ENCODE measurements around the gene SORCS2. TPM values are rescaled to one million over a fixed set of nuclear protein-coding genes. Genes with fewer than 3 reads are reported as not detected.

Gene SORCS2
- total and polyA plus RNA-seq, 2 of the 13 experiments (the other 11 are each of a cell fraction or from before 2014, with no cell fraction given), result 0.82 to 1.0 TPM

DNA sequence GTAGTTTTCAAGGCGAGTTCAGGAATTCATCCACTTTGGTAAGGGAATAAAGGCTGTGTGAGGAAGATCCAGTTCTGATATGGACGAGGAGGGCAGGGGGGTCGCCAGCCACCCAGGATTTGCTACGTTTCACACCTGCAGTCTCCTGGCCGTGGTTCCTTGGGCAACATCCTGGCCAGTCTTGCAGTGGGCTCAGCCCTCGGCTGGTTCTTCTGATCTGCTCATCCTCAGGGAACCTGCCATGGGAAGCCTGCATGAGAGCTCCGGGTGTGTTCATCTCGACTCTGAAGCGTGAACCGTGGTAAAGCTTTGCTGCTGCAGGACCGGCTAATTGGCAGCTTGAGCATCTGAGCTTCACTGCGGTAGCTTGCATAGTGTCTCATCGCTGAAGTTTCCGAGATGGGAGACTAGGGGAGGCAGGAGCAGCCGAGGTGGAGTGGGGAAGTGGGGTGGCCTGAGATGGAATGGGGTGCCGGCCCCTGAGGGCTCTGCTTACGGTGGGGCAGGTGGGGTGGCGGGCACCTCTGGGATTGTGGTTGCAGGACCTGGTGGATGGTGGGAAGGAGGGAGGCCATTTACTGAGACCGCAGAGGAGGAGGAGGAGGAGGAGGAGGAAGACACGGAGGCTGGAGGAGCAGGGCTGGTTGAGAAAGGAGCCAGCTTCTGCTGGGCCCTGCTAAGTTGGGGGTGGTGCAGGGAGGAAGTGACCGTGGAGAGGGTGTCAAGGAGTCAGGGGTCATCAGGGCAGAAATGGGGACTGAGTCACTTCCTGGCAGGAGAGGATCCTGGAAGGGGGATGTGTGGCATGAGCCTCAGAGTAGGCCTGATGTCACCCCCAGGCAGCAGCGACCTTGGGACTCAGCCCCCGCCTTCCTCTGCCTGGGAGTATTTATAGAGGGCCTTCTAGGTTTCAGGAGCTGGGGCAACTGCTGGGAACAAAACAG, 455.5 kb downstream of the SORCS2 start:
- Histone ChIP-seq H3K9me3 (ENCODE audit: low read length) (no peaks in the 10 kb centered on the region), H3K27me3 (ENCODE audit: control insufficient read depth in 1 of 2, insufficient read depth in 2 of 2, low read length in 2 of 2) (no peaks in the 10 kb centered on the region), H3K4me2 (ENCODE audit: low read depth, low read length) (peak overlapping the region; percentile 30; the same call in 1 of the 2 replicates), H3K36me3 (replicated peaks in 1 of 2; ENCODE audit: control insufficient read depth in 1 of 2, insufficient read depth in 2 of 2, low read length in 2 of 2) (no peaks in the 10 kb centered on the region), H3K9ac (ENCODE audit: insufficient read depth, low read depth, low read length) (no peak overlapping the region), H3K79me2 (ENCODE audit: insufficient read depth, low read length) (no peaks in the 10 kb centered on the region), H4K20me1 (ENCODE audit: insufficient read depth, low read length) (no peaks in the 10 kb centered on the region), H3K4me1 (ENCODE audit: insufficient read depth, low read length) (peaks cover 52% of the 10 kb centered on the region), H2AFZ (ENCODE audit: low read length) (no peak overlapping the region), H3K27ac (ENCODE audit: extremely low read length, insufficient read depth, low read length) (peak overlapping the region; percentile 40), H3K4me3 (replicated peaks in 1 of 3; ENCODE audit: insufficient read depth in 1 of 3, low read depth in 2 of 3, low read length in 3 of 3) (no peak overlapping the region)
- WGBS (ENCODE audit: low lambda C conversion rate), result 73% methylated on average over 13 of the region's 23 CpGs
- in situ Hi-C loops (cut with HindIII; ENCODE audit: extremely low pct_ligation_motif_present, low pct_unique_long_range_greater_than_20kb) (no loop called here), intact Hi-C loops (cut with micrococcal nuclease; ENCODE audit: unreplicated experiment) (no loop called here)
- FAIRE-seq, result peak; percentile 34
- ChIA-PET CTCF (ENCODE audit: low intra/inter-chr PET ratio, low total read pairs) (no interaction called here), POLR2A (interaction anchor here (1.3 to 3.7 kb wide), 4 partner anchors 9 to 26 kb away, joined by 9 to 18 read pairs (median 10); no protein-coding TSS in a partner anchor)
- peak; percentile 72 for ATAC-seq
- no TSS peak for BruUV-seq (replicated peaks)
- peak; percentile 76 for DNase-seq (ENCODE audit: low spot score)
- TF ChIP-seq, protein P1, sequence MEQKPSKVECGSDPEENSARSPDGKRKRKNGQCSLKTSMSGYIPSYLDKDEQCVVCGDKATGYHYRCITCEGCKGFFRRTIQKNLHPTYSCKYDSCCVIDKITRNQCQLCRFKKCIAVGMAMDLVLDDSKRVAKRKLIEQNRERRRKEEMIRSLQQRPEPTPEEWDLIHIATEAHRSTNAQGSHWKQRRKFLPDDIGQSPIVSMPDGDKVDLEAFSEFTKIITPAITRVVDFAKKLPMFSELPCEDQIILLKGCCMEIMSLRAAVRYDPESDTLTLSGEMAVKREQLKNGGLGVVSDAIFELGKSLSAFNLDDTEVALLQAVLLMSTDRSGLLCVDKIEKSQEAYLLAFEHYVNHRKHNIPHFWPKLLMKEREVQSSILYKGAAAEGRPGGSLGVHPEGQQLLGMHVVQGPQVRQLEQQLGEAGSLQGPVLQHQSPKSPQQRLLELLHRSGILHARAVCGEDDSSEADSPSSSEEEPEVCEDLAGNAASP (CRISPR knock-in tag; IDR thresholded peaks at IDR 0.05; ENCODE audit: borderline replicate concordance), result no peak
- TF ChIP-seq, protein P2, sequence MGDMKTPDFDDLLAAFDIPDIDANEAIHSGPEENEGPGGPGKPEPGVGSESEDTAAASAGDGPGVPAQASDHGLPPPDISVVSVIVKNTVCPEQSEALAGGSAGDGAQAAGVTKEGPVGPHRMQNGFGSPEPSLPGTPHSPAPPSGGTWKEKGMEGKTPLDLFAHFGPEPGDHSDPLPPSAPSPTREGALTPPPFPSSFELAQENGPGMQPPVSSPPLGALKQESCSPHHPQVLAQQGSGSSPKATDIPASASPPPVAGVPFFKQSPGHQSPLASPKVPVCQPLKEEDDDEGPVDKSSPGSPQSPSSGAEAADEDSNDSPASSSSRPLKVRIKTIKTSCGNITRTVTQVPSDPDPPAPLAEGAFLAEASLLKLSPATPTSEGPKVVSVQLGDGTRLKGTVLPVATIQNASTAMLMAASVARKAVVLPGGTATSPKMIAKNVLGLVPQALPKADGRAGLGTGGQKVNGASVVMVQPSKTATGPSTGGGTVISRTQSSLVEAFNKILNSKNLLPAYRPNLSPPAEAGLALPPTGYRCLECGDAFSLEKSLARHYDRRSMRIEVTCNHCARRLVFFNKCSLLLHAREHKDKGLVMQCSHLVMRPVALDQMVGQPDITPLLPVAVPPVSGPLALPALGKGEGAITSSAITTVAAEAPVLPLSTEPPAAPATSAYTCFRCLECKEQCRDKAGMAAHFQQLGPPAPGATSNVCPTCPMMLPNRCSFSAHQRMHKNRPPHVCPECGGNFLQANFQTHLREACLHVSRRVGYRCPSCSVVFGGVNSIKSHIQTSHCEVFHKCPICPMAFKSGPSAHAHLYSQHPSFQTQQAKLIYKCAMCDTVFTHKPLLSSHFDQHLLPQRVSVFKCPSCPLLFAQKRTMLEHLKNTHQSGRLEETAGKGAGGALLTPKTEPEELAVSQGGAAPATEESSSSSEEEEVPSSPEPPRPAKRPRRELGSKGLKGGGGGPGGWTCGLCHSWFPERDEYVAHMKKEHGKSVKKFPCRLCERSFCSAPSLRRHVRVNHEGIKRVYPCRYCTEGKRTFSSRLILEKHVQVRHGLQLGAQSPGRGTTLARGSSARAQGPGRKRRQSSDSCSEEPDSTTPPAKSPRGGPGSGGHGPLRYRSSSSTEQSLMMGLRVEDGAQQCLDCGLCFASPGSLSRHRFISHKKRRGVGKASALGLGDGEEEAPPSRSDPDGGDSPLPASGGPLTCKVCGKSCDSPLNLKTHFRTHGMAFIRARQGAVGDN (CRISPR knock-in tag; IDR thresholded peaks at IDR 0.05), result 0 out of 2 replicates have a peak, but pooled peaks have one; percentile 14
- no peak for TF ChIP-seq PLRG1 (conservative IDR thresholded peaks at IDR 0.05)
- TF ChIP-seq ATRX (CRISPR knock-in tag; IDR thresholded peaks at IDR 0.05; ENCODE audit: borderline replicate concordance), result no peak
- TF ChIP-seq, protein P3, sequence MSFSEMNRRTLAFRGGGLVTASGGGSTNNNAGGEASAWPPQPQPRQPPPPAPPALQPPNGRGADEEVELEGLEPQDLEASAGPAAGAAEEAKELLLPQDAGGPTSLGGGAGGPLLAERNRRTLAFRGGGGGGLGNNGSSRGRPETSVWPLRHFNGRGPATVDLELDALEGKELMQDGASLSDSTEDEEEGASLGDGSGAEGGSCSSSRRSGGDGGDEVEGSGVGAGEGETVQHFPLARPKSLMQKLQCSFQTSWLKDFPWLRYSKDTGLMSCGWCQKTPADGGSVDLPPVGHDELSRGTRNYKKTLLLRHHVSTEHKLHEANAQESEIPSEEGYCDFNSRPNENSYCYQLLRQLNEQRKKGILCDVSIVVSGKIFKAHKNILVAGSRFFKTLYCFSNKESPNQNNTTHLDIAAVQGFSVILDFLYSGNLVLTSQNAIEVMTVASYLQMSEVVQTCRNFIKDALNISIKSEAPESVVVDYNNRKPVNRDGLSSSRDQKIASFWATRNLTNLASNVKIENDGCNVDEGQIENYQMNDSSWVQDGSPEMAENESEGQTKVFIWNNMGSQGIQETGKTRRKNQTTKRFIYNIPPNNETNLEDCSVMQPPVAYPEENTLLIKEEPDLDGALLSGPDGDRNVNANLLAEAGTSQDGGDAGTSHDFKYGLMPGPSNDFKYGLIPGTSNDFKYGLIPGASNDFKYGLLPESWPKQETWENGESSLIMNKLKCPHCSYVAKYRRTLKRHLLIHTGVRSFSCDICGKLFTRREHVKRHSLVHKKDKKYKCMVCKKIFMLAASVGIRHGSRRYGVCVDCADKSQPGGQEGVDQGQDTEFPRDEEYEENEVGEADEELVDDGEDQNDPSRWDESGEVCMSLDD (CRISPR knock-in tag; IDR thresholded peaks at IDR 0.05; ENCODE audit: borderline replicate concordance), result no peak
- no peak for TF ChIP-seq ZNF296 (CRISPR knock-in tag; conservative IDR thresholded peaks at IDR 0.05)
- TF ChIP-seq ZNF292 (CRISPR knock-in tag; IDR thresholded peaks at IDR 0.05; ENCODE audit: borderline replicate concordance, low read depth), result 0 out of 2 replicates have a peak, but pooled peaks have one; percentile 33
- TF ChIP-seq ZNF251 (CRISPR knock-in tag; IDR thresholded peaks at IDR 0.05), result no peak
- TF ChIP-seq, protein P4, sequence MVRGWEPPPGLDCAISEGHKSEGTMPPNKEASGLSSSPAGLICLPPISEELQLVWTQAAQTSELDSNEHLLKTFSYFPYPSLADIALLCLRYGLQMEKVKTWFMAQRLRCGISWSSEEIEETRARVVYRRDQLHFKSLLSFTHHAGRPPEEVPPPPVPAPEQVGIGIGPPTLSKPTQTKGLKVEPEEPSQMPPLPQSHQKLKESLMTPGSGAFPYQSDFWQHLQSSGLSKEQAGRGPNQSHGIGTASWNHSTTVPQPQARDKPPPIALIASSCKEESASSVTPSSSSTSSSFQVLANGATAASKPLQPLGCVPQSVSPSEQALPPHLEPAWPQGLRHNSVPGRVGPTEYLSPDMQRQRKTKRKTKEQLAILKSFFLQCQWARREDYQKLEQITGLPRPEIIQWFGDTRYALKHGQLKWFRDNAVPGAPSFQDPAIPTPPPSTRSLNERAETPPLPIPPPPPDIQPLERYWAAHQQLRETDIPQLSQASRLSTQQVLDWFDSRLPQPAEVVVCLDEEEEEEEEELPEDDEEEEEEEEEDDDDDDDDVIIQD (CRISPR knock-in tag; IDR thresholded peaks at IDR 0.05; ENCODE audit: low read depth), result no peak
- TF ChIP-seq, protein P5, sequence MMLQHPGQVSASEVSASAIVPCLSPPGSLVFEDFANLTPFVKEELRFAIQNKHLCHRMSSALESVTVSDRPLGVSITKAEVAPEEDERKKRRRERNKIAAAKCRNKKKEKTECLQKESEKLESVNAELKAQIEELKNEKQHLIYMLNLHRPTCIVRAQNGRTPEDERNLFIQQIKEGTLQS (CRISPR knock-in tag; IDR thresholded peaks at IDR 0.05), result peak; percentile 61; the same call in 1 of the 2 replicates
- TF ChIP-seq ZNF496 (CRISPR knock-in tag; IDR thresholded peaks at IDR 0.05; ENCODE audit: insufficient replicate concordance), result no peak
- no peak for TF ChIP-seq HNF4A (CRISPR knock-in tag; IDR thresholded peaks at IDR 0.05)
